WTC11 (cell line): ENCODE results near the gene WDR36. TPM values are rescaled to one million over a fixed set of nuclear protein-coding genes. Genes with fewer than 3 reads are reported as not detected.
A peak's percentile ranks its signal among the peaks of the same experiment; 100 is the strongest.

ENCODE experiments used
- ATAC-seq: fragments of 200-7000 bp; cut with Tn5 transposase; 2 replicates; pipeline ENCODE4 v1.10.0; 2021; ENCODE audit warnings: mild to moderate bottlenecking, moderate library complexity
- CTCF ChIA-PET: fragments of 300-600 bp; sonication (Branson Sonifier 250); formaldehyde crosslinking; loops from one replicate; lab custom pipeline; 2021; ENCODE audit warnings: antibody characterized with exemption; lab: Charles Lee
- POLR2A ChIA-PET: fragments of 350-600 bp; sonication (Branson Sonifier 250); formaldehyde crosslinking; loops from one replicate; lab custom pipeline; 2021; ENCODE audit warnings: antibody characterized with exemption; lab: Charles Lee
- DNase-seq: peaks from one replicate; pipeline ENCODE4 v3.0.0; 2021; ENCODE audit warnings: low spot score
- H3K27ac Mint-ChIP-seq: 2 replicates; pipeline ENCODE4 v1.8.0; 2021; ENCODE audit warnings: mixed read lengths
- H3K27me3 Mint-ChIP-seq: 2 replicates; pipeline ENCODE4 v1.8.0; 2021; ENCODE audit warnings: low read depth, mild to moderate bottlenecking, moderate library complexity, mixed read lengths
- H3K36me3 Mint-ChIP-seq: 2 replicates; pipeline ENCODE4 v1.8.0; 2021; ENCODE audit warnings: mixed read lengths
- H3K4me1 Mint-ChIP-seq: 2 replicates; pipeline ENCODE4 v1.8.0; 2022; ENCODE audit warnings: mixed read lengths
- H3K4me3 Mint-ChIP-seq: 2 replicates; pipeline ENCODE4 v1.8.0; 2021; ENCODE audit warnings: mild to moderate bottlenecking, moderate library complexity, mixed read lengths
- H3K9me3 Mint-ChIP-seq: 2 replicates; pipeline ENCODE4 v1.8.0; 2021; ENCODE audit warnings: mixed read lengths
- AR ChIP-seq: fragments of 250-450 bp; sonication (Bioruptor Pico); IDR thresholded peaks from 2 replicates; pipeline ENCODE4 v1.9.0; 2021; ENCODE audit warnings: mild to moderate bottlenecking
- ATF3 ChIP-seq: sonication (generic); formaldehyde crosslinking; conservative IDR thresholded peaks from 2 replicates; pipeline ENCODE4 v1.8.1; 2022; ENCODE audit warnings: mild to moderate bottlenecking, missing genetic modification reagents
- CREM ChIP-seq: sonication (generic); formaldehyde crosslinking; IDR thresholded peaks from 2 replicates; pipeline ENCODE4 v1.8.1; 2022; ENCODE audit warnings: mild to moderate bottlenecking, missing genetic modification reagents, moderate library complexity
- ESRRA ChIP-seq: sonication (generic); formaldehyde crosslinking; IDR thresholded peaks from 2 replicates; pipeline ENCODE4 v1.8.1; 2022; ENCODE audit warnings: mild to moderate bottlenecking, missing genetic modification reagents, borderline replicate concordance
- ETV6 ChIP-seq: sonication (generic); formaldehyde crosslinking; IDR thresholded peaks from 2 replicates; pipeline ENCODE4 v1.8.1; 2022; ENCODE audit warnings: mild to moderate bottlenecking, missing genetic modification reagents
- GTF2I ChIP-seq: fragments of 250-450 bp; sonication (Bioruptor Pico); conservative IDR thresholded peaks from 2 replicates; pipeline ENCODE4 v1.4.0; 2021; ENCODE audit warnings: mild to moderate bottlenecking
- HMGA2 ChIP-seq: fragments of 250-450 bp; sonication (Bioruptor Pico); IDR thresholded peaks from 2 replicates; pipeline ENCODE4 v1.4.0; 2021; ENCODE audit warnings: mild to moderate bottlenecking, moderate library complexity
- JUN ChIP-seq: sonication (generic); formaldehyde crosslinking; IDR thresholded peaks from 2 replicates; pipeline ENCODE4 v1.8.0; 2023; ENCODE audit warnings: mild to moderate bottlenecking, missing genetic modification reagents
- MXD4 ChIP-seq: fragments of 250-450 bp; sonication (Bioruptor Pico); IDR thresholded peaks from 2 replicates; pipeline ENCODE4 v1.8.0; 2021; ENCODE audit warnings: mild to moderate bottlenecking, moderate library complexity, borderline replicate concordance
- NFYB ChIP-seq: sonication (generic); formaldehyde crosslinking; conservative IDR thresholded peaks from 2 replicates; pipeline ENCODE4 v1.8.0; 2022; ENCODE audit warnings: low read depth, missing genetic modification reagents
- NR3C1 ChIP-seq: sonication (generic); formaldehyde crosslinking; conservative IDR thresholded peaks from 2 replicates; pipeline ENCODE4 v1.8.1; 2023; ENCODE audit warnings: low read depth, mild to moderate bottlenecking, missing genetic modification reagents
- SMAD3 ChIP-seq: sonication (generic); formaldehyde crosslinking; IDR thresholded peaks from 2 replicates; pipeline ENCODE4 v1.8.0; 2022; ENCODE audit warnings: missing genetic modification reagents, mild to moderate bottlenecking, borderline replicate concordance
- TEAD1 ChIP-seq: sonication (generic); formaldehyde crosslinking; IDR thresholded peaks from 2 replicates; pipeline ENCODE4 v1.8.0; 2022; ENCODE audit warnings: mild to moderate bottlenecking, missing genetic modification reagents
- USF1 ChIP-seq: sonication (generic); formaldehyde crosslinking; IDR thresholded peaks from 2 replicates; pipeline ENCODE4 v1.8.0; 2022; ENCODE audit warnings: mild to moderate bottlenecking, missing genetic modification reagents
- ZNF232 ChIP-seq: sonication (generic); formaldehyde crosslinking; IDR thresholded peaks from 2 replicates; pipeline ENCODE4 v1.8.0; 2022; ENCODE audit warnings: mild to moderate bottlenecking, missing genetic modification reagents
- ZNF396 ChIP-seq: fragments of 250-450 bp; sonication (Bioruptor Pico); IDR thresholded peaks from 2 replicates; pipeline ENCODE4 v1.8.0; 2021; ENCODE audit warnings: mild to moderate bottlenecking, moderate library complexity, borderline replicate concordance
- ZNF423 ChIP-seq: fragments of 250-450 bp; sonication (Bioruptor Pico); IDR thresholded peaks from 2 replicates; pipeline ENCODE4 v2.1.2; 2022; ENCODE audit warnings: mild to moderate bottlenecking, moderate library complexity
- ZNF532 ChIP-seq: fragments of 250-450 bp; sonication (Bioruptor Pico); IDR thresholded peaks from 2 replicates; pipeline ENCODE4 v1.9.0; 2021; ENCODE audit warnings: mild to moderate bottlenecking, borderline replicate concordance
- total RNA-seq: library from RNA; stranded (reverse); gene quantifications from 3 replicates; pipeline ENCODE4 v1.2.3, GENCODE V29; 2021
- TF ChIP-seq, protein P1 (sequence below): sonication (generic); formaldehyde crosslinking; IDR thresholded peaks from 2 replicates; pipeline ENCODE4 v1.8.1; 2022; ENCODE audit warnings: low read depth, mild to moderate bottlenecking, moderate library complexity, missing genetic modification reagents, borderline replicate concordance
- TF ChIP-seq, protein P2 (sequence below): sonication (generic); formaldehyde crosslinking; IDR thresholded peaks from 2 replicates; pipeline ENCODE4 v1.8.0; 2022; ENCODE audit warnings: mild to moderate bottlenecking, missing genetic modification reagents

The WDR36 gene
- total RNA-seq, 1 experiment from 2014 or later, result 34.1 TPM

- TF ChIP-seq ZNF232, result peak; percentile 99
- peak; percentile 98 for TF ChIP-seq NR3C1 (CRISPR knock-in tag)
- no peak for TF ChIP-seq GTF2I (CRISPR knock-in tag)
- peak; percentile 97; the same call in 1 of the 2 replicates for TF ChIP-seq JUN
- peak; percentile 69 for TF ChIP-seq NFYB (CRISPR knock-in tag)
- peak; percentile 50; the same call in 1 of the 2 replicates for TF ChIP-seq ZNF396 (CRISPR knock-in tag)
- peak; percentile 98 for TF ChIP-seq ESRRA
- TF ChIP-seq, protein P1, sequence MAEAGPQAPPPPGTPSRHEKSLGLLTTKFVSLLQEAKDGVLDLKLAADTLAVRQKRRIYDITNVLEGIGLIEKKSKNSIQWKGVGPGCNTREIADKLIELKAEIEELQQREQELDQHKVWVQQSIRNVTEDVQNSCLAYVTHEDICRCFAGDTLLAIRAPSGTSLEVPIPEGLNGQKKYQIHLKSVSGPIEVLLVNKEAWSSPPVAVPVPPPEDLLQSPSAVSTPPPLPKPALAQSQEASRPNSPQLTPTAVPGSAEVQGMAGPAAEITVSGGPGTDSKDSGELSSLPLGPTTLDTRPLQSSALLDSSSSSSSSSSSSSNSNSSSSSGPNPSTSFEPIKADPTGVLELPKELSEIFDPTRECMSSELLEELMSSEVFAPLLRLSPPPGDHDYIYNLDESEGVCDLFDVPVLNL (CRISPR knock-in tag), result peak; percentile 93
- TF ChIP-seq MXD4 (CRISPR knock-in tag), result no peak
- TF ChIP-seq, protein P2, sequence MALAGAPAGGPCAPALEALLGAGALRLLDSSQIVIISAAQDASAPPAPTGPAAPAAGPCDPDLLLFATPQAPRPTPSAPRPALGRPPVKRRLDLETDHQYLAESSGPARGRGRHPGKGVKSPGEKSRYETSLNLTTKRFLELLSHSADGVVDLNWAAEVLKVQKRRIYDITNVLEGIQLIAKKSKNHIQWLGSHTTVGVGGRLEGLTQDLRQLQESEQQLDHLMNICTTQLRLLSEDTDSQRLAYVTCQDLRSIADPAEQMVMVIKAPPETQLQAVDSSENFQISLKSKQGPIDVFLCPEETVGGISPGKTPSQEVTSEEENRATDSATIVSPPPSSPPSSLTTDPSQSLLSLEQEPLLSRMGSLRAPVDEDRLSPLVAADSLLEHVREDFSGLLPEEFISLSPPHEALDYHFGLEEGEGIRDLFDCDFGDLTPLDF (CRISPR knock-in tag), result peak; percentile 100
- TF ChIP-seq ZNF423 (CRISPR knock-in tag), result peak; percentile 22; the same call in 1 of the 2 replicates
- peak; percentile 87 for TF ChIP-seq USF1 (CRISPR knock-in tag)
- peak; percentile 100 for TF ChIP-seq TEAD1 (CRISPR knock-in tag)
- TF ChIP-seq ZNF532 (CRISPR knock-in tag), result peak; percentile 97
- peak; percentile 99 for TF ChIP-seq SMAD3 (CRISPR knock-in tag)
These were observed at the start of gene WDR36 (continued) for GRCh38 chr5:111092062-111092853.

DNA sequence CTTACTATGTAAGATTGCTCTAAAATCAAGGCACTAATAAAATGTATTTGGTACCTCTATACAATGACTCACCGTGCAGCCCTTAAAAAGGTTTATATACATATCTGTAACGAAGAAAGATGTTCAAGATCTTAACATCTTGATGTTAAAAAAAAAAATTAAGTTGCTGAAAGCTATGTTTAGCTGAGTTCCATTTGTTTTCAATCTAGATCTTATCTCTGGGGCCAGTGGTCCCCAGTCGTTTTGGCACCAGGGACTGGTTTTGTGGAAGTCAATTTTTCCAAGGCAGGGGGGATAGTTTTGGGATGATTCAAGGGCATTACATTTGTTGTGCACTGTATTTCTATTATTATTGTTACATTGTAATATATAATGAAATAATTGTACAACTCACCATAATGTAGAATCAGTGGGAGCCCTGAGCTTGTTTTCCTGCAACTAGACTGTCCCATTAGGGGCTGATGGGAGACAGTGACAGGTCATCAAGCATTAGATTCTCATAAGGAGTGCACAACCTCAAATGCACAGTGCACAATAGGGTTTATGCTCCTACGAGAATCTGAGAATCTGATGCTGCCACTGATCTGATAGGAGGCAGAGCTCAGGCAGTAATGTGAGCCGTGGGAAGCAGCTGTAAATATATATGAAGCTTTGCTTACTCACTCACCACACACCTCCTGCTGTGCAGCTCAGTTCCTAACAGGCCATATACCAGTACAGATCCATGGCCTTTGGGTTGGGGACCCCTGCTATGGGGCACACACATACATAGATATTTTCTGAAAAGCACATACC is 48.2 kb upstream of the WDR36 start:
- ChIA-PET CTCF (interaction anchor here (0.9 to 1.1 kb wide), 3 partner anchors 34 to 235 kb away, joined by 3 read pairs; no protein-coding TSS in a partner anchor), POLR2A (no interaction called here)
- H3K36me3 Mint-ChIP-seq, result no peaks in the 10 kb centered on the region
- peaks cover 4% of the 10 kb centered on the region for H3K27me3 Mint-ChIP-seq
- DNase-seq (peak; percentile 30), ATAC-seq (peak; percentile 48)
- H3K4me3 Mint-ChIP-seq, result no peak overlapping the region
- peaks cover 2% of the 10 kb centered on the region; the same call in 1 of the 2 replicates for H3K4me1 Mint-ChIP-seq
- H3K27ac Mint-ChIP-seq, result no peak overlapping the region
- H3K9me3 Mint-ChIP-seq, result no peaks in the 10 kb centered on the region
- TF ChIP-seq HMGA2 (no peak), ETV6 (no peak), CREM (CRISPR knock-in tag) (no peak), ATF3 (CRISPR knock-in tag) (no peak), AR (CRISPR knock-in tag) (no peak), NR3C1 (CRISPR knock-in tag) (no peak)
- TF ChIP-seq, protein P1 (CRISPR knock-in tag), result no peak
